H1 (cell line): ENCODE measurements around the gene ADD3. TPM values are rescaled to one million over a fixed set of nuclear protein-coding genes. Genes with fewer than 3 reads are reported as not detected.

Source experiments
- CTCF ChIA-PET: fragments of 300-600 bp; sonication (Branson Sonifier 250); formaldehyde crosslinking; loops from one replicate; lab custom pipeline; 2021; ENCODE audit not compliant: partially characterized antibody; lab: Charles Lee
- POLR2A ChIA-PET: fragments of 300-600 bp; sonication (Branson Sonifier 250); formaldehyde crosslinking; loops from one replicate; lab custom pipeline; 2021; ENCODE audit warnings: inconsistent platforms; ENCODE audit not compliant: partially characterized antibody; lab: Charles Lee
- DNase-seq, 2 experiments: peaks; one replicate each; pipeline versions ENCODE4 v3.0.0 to v3.0.0-alpha.2; 2010 to 2022; ENCODE audit warnings: low spot score in 2 of 2, low read depth in 1 of 2, mixed read lengths in 1 of 2
- FAIRE-seq: peaks from 2 replicates; lab custom pipeline; 2011; peaks lifted over from hg19 to GRCh38; lab: Jason Lieb, UNC
- H2AFZ ChIP-seq: 2 replicates; pipeline ENCODE4 v1.8.1; 2012; ENCODE audit warnings: low read length, inconsistent platforms
- H2AK5ac ChIP-seq: 2 replicates; pipeline ENCODE4 v1.6.1; 2013; ENCODE audit warnings: low read depth, low read length
- H2BK120ac ChIP-seq: replicated peaks from 2 replicates; pipeline ENCODE3; 2013; ENCODE audit warnings: low read depth, low read length, inconsistent platforms
- H2BK12ac ChIP-seq: 2 replicates; pipeline ENCODE4 v1.6.1; 2013; ENCODE audit warnings: low read depth, low read length
- H2BK15ac ChIP-seq: 2 replicates; pipeline ENCODE4 v1.6.1; 2013; ENCODE audit warnings: low read length
- H2BK20ac ChIP-seq: 2 replicates; pipeline ENCODE4 v1.6.1; 2013; ENCODE audit warnings: low read length
- H2BK5ac ChIP-seq: 2 replicates; pipeline ENCODE4 v1.6.1; 2013; ENCODE audit warnings: low read depth, low read length
- H3K14ac ChIP-seq: 2 replicates; pipeline ENCODE4 v1.6.1; 2013; ENCODE audit warnings: inconsistent platforms; ENCODE audit not compliant: insufficient read length
- H3K18ac ChIP-seq: 2 replicates; pipeline ENCODE4 v1.6.1; 2013; ENCODE audit warnings: low read length; ENCODE audit errors: extremely low read depth
- H3K23ac ChIP-seq: 2 replicates; pipeline ENCODE4 v1.6.1; 2013; ENCODE audit warnings: inconsistent platforms; ENCODE audit not compliant: insufficient read length
- H3K23me2 ChIP-seq: 2 replicates; pipeline ENCODE4 v1.6.1; 2013; ENCODE audit warnings: low read depth, low read length
- H3K27ac ChIP-seq: 2 replicates; pipeline ENCODE4 v1.6.1; 2011; ENCODE audit warnings: low read depth, low read length, inconsistent platforms
- H3K27me3 ChIP-seq, 4 experiments: replicated peaks in 1 of 4; 1 replicate in 1 of 4; 2 replicates in 3 of 4; pipeline versions ENCODE4 v1.6.1 to v1.8.1; 2011 to 2013; ENCODE audit warnings: low read length in 3 of 4, mild to moderate bottlenecking in 3 of 4, inconsistent platforms in 2 of 4, mixed read lengths in 2 of 4, moderate library complexity in 1 of 4; ENCODE audit not compliant: control insufficient read depth in 3 of 4, insufficient read depth in 3 of 4; ENCODE audit errors: extremely low read depth in 1 of 4
- H3K36me3 ChIP-seq, 4 experiments: 2 replicates each; pipeline versions ENCODE4 v1.6.1 to v1.8.1; 2011 to 2013; ENCODE audit warnings: mild to moderate bottlenecking in 4 of 4, low read length in 3 of 4, moderate library complexity in 2 of 4, control low read depth in 1 of 4, inconsistent platforms in 1 of 4; ENCODE audit not compliant: insufficient read depth in 4 of 4, control insufficient read depth in 2 of 4
- H3K4ac ChIP-seq: replicated peaks from 2 replicates; pipeline ENCODE3; 2013; ENCODE audit warnings: low read length, low read depth, mixed read lengths, inconsistent platforms; ENCODE audit not compliant: insufficient read length
- H3K4me1 ChIP-seq, 4 experiments: replicated peaks in 1 of 4; 1 replicate in 1 of 4; 2 replicates in 3 of 4; pipeline versions ENCODE4 v1.6.1 to v1.8.1; 2011 to 2013; ENCODE audit warnings: low read length in 3 of 4, inconsistent platforms in 2 of 4, mixed read lengths in 1 of 4; ENCODE audit not compliant: insufficient read depth in 4 of 4, control insufficient read depth in 3 of 4
- H3K4me2 ChIP-seq, 2 experiments: 2 replicates each; pipeline versions ENCODE4 v1.6.1 to v1.8.1; 2011 to 2013; ENCODE audit warnings: low read depth in 2 of 2, low read length in 2 of 2, control low read depth in 1 of 2, inconsistent platforms in 1 of 2, mild to moderate bottlenecking in 1 of 2; ENCODE audit not compliant: insufficient read depth in 1 of 2
- H3K4me3 ChIP-seq, 4 experiments: fragments of 200-600, 300-600 bp in 1 of 4; sonication (generic), shearing (Covaris generic), sonication (Bioruptor Twin) in 1 of 4; 2 replicates each; pipeline versions ENCODE4 v1.5.1 to v1.8.1; 2011 to 2016; ENCODE audit warnings: low read length in 4 of 4, low read depth in 3 of 4, control low read depth in 2 of 4, inconsistent platforms in 2 of 4, mild to moderate bottlenecking in 2 of 4, mixed read lengths in 1 of 4, moderate library complexity in 1 of 4; ENCODE audit not compliant: insufficient read depth in 2 of 4; ENCODE audit errors: extremely low read depth in 1 of 4
- H3K56ac ChIP-seq: replicated peaks from 2 replicates; pipeline ENCODE3; 2013; ENCODE audit warnings: low read depth, mild to moderate bottlenecking, mixed read lengths, low read length, inconsistent platforms; ENCODE audit not compliant: insufficient read length
- H3K79me1 ChIP-seq: 2 replicates; pipeline ENCODE4 v1.6.1; 2013; ENCODE audit warnings: low read depth, low read length, control low read depth
- H3K79me2 ChIP-seq, 2 experiments: 2 replicates each; pipeline versions ENCODE4 v1.6.1 to v1.8.1; 2012 to 2013; ENCODE audit warnings: low read length in 2 of 2, mild to moderate bottlenecking in 2 of 2, inconsistent platforms in 1 of 2; ENCODE audit not compliant: insufficient read depth in 2 of 2, control insufficient read depth in 1 of 2
- H3K9ac ChIP-seq, 4 experiments: replicated peaks in 1 of 4; 1 replicate in 1 of 4; 2 replicates in 3 of 4; pipeline versions ENCODE4 v1.6.1 to v1.8.1; 2011 to 2013; ENCODE audit warnings: low read depth in 3 of 4, low read length in 3 of 4, control low read depth in 2 of 4, mild to moderate bottlenecking in 2 of 4, moderate library complexity in 2 of 4, inconsistent platforms in 1 of 4; ENCODE audit errors: extremely low read depth in 1 of 4
- H3K9me3 ChIP-seq, 2 experiments: 2 replicates each; pipeline versions ENCODE4 v1.6.1 to v1.8.1; 2012 to 2013; ENCODE audit warnings: mild to moderate bottlenecking in 2 of 2, moderate library complexity in 2 of 2, control low read depth in 1 of 2, inconsistent platforms in 1 of 2, low read depth in 1 of 2, low read length in 1 of 2, mixed read lengths in 1 of 2; ENCODE audit not compliant: insufficient read depth in 2 of 2
- H4K20me1 ChIP-seq, 2 experiments: replicated peaks in 1 of 2; 2 replicates each; pipeline versions ENCODE3 to v1.8.1; 2011 to 2013; ENCODE audit warnings: inconsistent platforms in 2 of 2, low read length in 2 of 2, mild to moderate bottlenecking in 1 of 2; ENCODE audit not compliant: insufficient read depth in 2 of 2, control insufficient read depth in 1 of 2
- H4K5ac ChIP-seq: 2 replicates; pipeline ENCODE4 v1.6.1; 2013; ENCODE audit warnings: low read length, low read depth, mixed read lengths, inconsistent platforms; ENCODE audit not compliant: insufficient read length
- H4K8ac ChIP-seq: 2 replicates; pipeline ENCODE4 v1.8.0; 2013; ENCODE audit warnings: mild to moderate bottlenecking, moderate library complexity, low read length, inconsistent platforms; ENCODE audit not compliant: insufficient read depth; ENCODE audit errors: extremely low read depth
- H4K91ac ChIP-seq: replicated peaks from 2 replicates; pipeline ENCODE3; 2013; ENCODE audit warnings: low read length, mixed read lengths, inconsistent platforms; ENCODE audit not compliant: insufficient read length
- TEAD4 ChIP-seq: IDR thresholded peaks from 2 replicates; pipeline ENCODE4 v1.6.1; 2012; ENCODE audit warnings: low read depth, low read length, inconsistent platforms, mixed read lengths
- WGBS, 2 experiments: shearing (Covaris generic) in 1 of 2; methylation state at CpG; one replicate each; pipeline versions ENCODE4 v1.1.6 to v1.1.7; 2013 to 2015; ENCODE audit warnings: low lambda C conversion rate in 2 of 2, mixed read lengths in 2 of 2, inconsistent platforms in 1 of 2, low coverage in 1 of 2, missing lambda C conversion rate in 1 of 2; ENCODE audit not compliant: insufficient replicate concordance in 2 of 2, insufficient coverage in 1 of 2, insufficient read length in 1 of 2; ENCODE audit errors: extremely low coverage in 1 of 2, missing lambda C conversion rate in 1 of 2; 5-methylcytosine and 5-hydroxymethylcytosine counted together
- polyA plus RNA-seq, 7 experiments: library from polyadenylated mRNA; depleted of rRNA in 3 of 7; stranded (reverse) in 5 of 7; unstranded in 2 of 7; fragments of >200 nt in 5 of 7; fragments of 200-250 nt in 2 of 7; gene quantifications; 1 replicate in 5 of 7; 2 replicates in 1 of 7; 4 replicates in 1 of 7; pipeline versions ENCODE4 v1.2.1 to v1.2.3, GENCODE V29; 2011 to 2013; ENCODE audit warnings: missing spikeins in 2 of 7, mixed read lengths in 2 of 7
- total RNA-seq: library from RNA; stranded (reverse); fragmentation: NEBNext Ultra II Directional; extraction: Animal tissue kit (Norgen Biotek cat#: 25700); gene quantifications from 2 replicates; pipeline ENCODE4 v1.2.1, GENCODE V29; 2021

Gene ADD3
- total and polyA plus RNA-seq, 2 of the 8 experiments (the other 6 are each of a cell fraction or from before 2014, with no cell fraction given), result 44.7 to 85.6 TPM

DNA sequence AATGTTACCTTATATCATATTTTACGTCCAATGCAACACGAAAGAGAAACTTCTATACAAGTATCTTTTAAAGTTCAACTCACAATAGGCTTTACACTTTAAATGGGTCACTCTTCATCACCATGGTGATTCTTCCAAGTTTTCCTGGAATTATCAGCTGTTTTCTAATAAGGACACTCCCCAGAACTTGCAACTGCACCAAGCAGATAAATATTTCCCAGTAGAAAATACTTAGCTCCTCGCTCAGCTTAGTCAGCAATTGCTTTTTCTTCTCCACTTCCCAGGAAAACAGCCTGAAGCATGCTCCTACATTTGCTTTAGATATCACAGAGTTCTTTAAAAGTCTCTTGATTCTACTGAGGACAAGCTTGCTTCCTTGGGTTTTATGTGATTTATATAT, 25.7 kb upstream of the ADD3 start:
- Histone ChIP-seq H3K36me3 (no peaks in the 10 kb centered on the region), H3K79me2 (no peaks in the 10 kb centered on the region), H3K4me1 (no peaks in the 10 kb centered on the region), H3K14ac (no peak overlapping the region), H2BK5ac (no peak overlapping the region), H3K79me1 (no peaks in the 10 kb centered on the region), H3K27me3 (no peaks in the 10 kb centered on the region), H2BK20ac (no peak overlapping the region), H2BK120ac (no peak overlapping the region), H3K4me3 (no peak overlapping the region), H4K8ac (no peak overlapping the region), H3K9ac (no peak overlapping the region), H3K9me3 (no peaks in the 10 kb centered on the region), H3K4me2 (no peak overlapping the region), H2BK12ac (no peak overlapping the region), H3K4ac (no peak overlapping the region), H3K18ac (no peak overlapping the region), H3K27ac (no peak overlapping the region), H4K5ac (no peak overlapping the region), H2AK5ac (no peak overlapping the region), H3K23me2 (no peaks in the 10 kb centered on the region), H4K20me1 (no peaks in the 10 kb centered on the region), H4K91ac (no peak overlapping the region), H3K56ac (no peak overlapping the region), H3K23ac (no peak overlapping the region), H2AFZ (no peak overlapping the region), H2BK15ac (no peak overlapping the region)
- 94% methylated on average over 3 of the region's 3 CpGs; no CpG with 5 or more reads in 1 of the 2 experiments for whole genome bisulfite sequencing, 2 experiments
- ChIA-PET POLR2A (no interaction called here), CTCF (interaction anchor here (1.0 to 7.9 kb wide), 12 partner anchors 8 to 242 kb away, joined by 3 to 90 read pairs (median 4); no protein-coding TSS in a partner anchor)
- no peak for FAIRE-seq
- DNase-seq, result no peak
- no peak for TF ChIP-seq TEAD4
